Ramos (cell line): Measurements from ENCODE around the gene KRTAP11-1.

ENCODE experiments used
- in situ Hi-C: fragments of 300-500 bp; cut with MboI; formaldehyde crosslinking; loops from one replicate; pipeline ENCODE4 v1.14.3; 2022; ENCODE audit warnings: low sequenced_read_pairs; ENCODE audit not compliant: unreplicated experiment

The KRTAP11-1 gene, protein sequence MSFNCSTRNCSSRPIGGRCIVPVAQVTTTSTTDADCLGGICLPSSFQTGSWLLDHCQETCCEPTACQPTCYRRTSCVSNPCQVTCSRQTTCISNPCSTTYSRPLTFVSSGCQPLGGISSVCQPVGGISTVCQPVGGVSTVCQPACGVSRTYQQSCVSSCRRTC

GRCh38 chr21:30881480-30881879 is at the start of gene KRTAP11-1:
Gene KRTAP11-1, minus strand, starts transcription at chr21:30881580. Its CDS starts 56 bp downstream, at chr21:30881524.
- in situ Hi-C loops, result no loop called here

- in situ Hi-C loops, result no loop called here
Measured at GRCh38 chr21:30924146-30924700, 42.8 kb upstream of the KRTAP11-1 start.

- in situ Hi-C loops, result no loop called here
Measured at GRCh38 chr21:30921129-30921528, 39.7 kb upstream of the KRTAP11-1 start.

DNA sequence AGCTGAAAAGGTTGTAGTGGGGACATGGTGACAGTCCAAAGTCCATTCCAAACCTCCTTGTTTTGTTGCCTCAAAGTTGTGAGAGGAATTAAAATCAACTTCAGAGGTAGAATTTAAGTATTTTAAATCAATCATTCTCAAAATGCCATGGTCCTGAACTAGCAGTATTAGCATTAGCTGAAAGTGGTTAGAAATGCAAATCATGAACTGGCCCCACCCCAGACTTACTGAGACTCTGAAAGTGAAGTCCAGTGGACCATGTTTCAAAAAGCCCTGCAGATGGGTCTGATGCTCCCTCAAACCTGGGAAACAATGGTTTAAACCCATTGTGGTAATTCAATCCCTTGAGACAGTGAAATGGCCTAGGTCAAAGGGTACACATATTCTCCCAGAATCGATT is 36.2 kb upstream of the KRTAP11-1 start:
- in situ Hi-C loops, result no loop called here

GRCh38 chr21:30900881-30901280 is 19.5 kb upstream of the KRTAP11-1 start:
- in situ Hi-C loops, result no loop called here

DNA sequence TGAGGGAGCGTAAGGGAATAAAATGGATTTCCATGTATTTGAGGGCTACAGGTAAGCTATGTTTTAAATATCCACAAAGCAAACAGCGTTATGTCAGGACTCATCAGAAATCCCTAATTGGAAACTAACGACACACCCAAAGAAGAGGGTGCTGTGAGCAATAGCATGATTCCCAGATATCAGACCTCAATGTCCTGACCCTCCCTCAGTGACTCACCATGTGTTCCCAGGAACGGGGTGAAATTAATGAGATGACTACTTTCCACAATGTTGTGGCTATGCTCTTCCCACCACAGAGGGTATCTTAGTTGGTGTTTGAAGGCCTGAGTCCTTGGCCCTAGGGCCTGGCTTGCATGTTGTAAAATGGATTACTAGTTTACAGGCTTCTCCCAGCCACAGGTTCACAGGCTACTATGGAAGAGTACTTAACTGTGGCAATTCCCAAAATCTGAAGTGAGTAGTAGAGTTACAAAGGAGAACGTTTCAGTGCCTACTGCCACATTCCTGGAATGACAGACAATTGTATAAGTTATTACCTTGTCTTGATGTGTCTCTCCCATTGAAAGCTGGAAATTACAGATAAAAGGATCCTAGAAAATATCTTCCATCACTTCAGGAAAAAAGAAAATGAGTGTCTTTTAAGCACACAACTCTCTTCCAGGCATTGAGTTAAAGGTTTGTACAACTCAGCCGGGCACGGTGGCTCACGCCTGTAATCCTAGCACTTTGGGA is 1.7 kb upstream of the KRTAP11-1 start:
- in situ Hi-C loops, result no loop called here

- in situ Hi-C loops, result no loop called here
Measured at GRCh38 chr21:30880914-30881313, 466 bp downstream of the KRTAP11-1 start.

DNA sequence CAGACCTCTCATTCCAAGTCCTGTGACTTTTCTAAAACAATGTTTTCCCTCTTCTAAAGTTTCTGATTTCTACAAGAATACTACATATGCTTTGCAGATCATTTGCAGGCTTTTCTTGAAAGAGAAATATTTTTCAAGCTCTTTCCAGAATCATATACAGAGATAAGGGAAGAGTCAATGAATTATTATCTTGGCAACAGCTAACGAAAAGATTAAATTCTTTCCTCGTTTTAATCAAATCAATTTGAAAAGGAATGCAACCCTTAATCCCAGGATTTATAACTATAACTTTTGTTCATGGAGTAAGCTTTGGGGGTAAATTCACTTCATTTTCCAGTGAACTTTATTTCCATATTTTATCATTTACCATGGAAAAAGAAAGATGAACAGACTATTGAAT is 6.9 kb downstream of the KRTAP11-1 start:
- in situ Hi-C loops, result no loop called here

DNA sequence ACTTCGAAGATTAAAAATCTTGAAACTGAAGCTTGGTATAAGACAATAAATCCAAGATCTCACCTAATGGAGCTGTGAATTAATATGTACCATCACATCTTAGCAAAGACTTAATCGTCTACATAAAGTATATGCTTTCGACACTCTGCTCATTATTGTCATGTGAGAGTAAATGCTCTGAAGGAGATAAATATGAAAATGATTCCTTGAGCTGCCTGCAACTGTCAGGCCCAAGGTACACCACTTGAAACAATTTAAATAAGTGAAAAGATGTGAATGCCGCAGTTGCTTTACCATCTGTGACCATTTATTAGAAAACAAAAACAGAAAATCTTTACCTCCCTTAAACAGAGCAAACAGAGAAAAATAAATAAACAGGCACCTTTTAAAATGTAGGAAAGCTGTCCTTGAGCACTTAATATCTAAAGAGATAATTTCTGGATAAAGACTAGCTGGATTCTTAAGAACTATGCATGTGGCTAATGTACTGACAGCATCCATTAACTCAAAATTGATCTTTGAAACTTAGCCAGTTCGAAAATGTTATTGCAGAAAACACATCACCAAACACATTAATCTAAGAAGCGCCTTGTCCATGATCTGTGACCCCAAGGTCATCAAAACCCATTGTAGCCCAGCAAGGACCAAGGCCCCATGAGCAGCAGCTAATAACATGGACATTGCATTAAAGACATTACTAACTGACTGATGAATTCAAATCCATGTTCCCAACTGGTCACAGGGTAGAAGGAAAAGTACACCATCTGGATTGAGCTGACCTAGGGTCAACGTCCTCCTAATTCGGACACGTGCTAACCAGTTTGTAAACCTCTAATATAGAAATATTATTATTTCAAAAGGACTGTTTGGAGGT is 33.5 kb downstream of the KRTAP11-1 start:
- in situ Hi-C loops, result loop anchor here (25.0 kb wide), 1 partner anchor 239 kb away; no protein-coding TSS in a partner anchor

DNA sequence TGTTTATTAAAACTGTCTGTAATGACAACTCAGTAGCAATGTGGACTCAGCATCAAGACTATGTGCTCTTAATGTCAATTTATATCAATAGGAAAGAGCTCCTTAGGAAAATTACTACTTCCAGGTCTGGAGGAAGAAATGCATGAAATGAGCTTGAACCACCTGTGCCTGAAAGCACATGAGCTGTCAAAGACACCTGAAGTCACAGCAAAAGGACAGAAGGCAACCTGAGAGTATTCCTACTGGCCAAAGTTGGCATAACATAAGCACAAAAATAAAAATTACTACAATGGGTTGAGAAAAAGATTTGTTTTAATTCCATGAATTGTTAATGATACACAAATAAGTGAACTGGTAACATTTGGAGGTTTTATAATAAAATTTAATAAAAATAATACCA is 38.4 kb downstream of the KRTAP11-1 start:
- in situ Hi-C loops, result loop anchor here (25.0 kb wide), 1 partner anchor 244 kb away; no protein-coding TSS in a partner anchor

GRCh38 chr21:30839304-30839703 is 42.1 kb downstream of the KRTAP11-1 start:
- in situ Hi-C loops, result loop anchor here (25.0 kb wide), 1 partner anchor 248 kb away; no protein-coding TSS in a partner anchor

GRCh38 chr21:30838536-30838935 is 42.8 kb downstream of the KRTAP11-1 start:
- in situ Hi-C loops, result loop anchor here (25.0 kb wide), 1 partner anchor 249 kb away; no protein-coding TSS in a partner anchor

DNA sequence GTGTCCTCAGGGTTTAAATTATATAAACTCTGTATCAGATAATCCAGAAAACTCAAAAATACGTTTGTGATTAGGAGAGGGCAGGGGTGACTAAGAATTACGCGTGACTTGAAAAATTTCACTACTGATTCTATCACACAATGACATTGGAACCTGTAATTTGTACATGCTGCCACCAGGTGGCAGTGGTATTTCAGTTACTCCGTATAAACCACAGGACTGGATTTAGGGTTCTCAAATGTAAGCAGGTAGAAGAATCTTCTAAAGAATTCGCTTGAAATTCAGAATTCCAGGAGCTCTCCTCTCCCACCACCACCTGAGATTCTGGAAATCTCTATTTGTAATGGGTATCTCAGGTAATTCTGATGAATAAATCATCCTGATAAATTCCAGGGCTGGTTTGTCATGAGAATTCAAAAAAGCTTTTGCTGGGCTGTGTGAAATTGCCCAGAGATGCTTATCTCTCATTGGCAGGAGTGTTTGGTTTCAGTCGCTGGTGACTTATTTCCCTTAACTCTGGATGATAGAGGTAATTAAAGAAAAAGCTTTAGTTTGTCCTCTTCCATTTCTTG is 50.1 kb downstream of the KRTAP11-1 start:
- in situ Hi-C loops, result loop anchor here (25.0 kb wide), 1 partner anchor 256 kb away; no protein-coding TSS in a partner anchor
